ENCODE measurements around the gene SPATA24.
A peak's percentile ranks its signal among the peaks of the same experiment; 100 is the strongest.
"Not testable (repeated sequence)": the region's sequence is repeated elsewhere in the genome, so short reads cannot be mapped to it uniquely, and the experiment has no call there.

Gene SPATA24

DNA sequence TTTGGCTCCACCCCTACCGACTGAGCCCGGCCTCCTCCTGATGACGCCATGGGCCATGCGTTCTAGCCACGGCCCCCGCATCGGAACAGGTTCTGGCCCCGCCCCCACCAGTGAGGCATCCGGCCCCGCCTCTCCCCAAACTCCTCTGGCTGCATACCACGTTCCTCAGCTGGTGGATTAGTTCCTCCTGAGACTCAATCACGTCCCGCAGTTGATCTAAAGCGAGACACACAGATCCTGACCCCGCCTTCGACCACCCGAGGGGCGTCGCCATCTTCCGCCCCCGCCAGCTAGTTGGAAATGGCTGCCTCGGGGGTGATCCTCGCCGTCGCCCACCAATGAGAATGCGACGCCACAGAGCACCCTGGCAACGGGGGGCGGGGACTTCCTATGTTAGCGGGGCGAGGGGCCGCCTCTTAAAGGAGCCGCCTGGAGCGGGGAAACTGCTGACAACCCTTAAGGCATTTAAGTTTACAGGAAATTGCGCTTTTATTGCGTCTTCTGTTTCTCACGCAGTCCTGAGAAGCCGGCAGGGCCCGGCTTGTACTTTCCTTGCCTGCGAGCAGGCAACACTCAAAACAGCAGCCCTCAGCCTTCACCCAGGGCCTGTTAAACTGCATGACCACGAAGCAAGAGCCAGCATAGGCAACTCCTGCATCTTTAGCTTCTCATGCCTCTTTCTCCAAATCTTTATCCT, at the start of gene SPATA24:
Gene SPATA24, minus strand, starts transcription at position 303 of the 697 bp plus-strand sequence. Its CDS starts 29 bp downstream, at position 274.
- DNase-seq (ENCODE audit: low read depth in 2 of 2), result peak; percentile 95 to 96

GRCh38 chr5:139451878-139452660, 48.2 kb upstream of the SPATA24 start:
- DNase-seq (ENCODE audit: low read depth in 2 of 2), result no peak

GRCh38 chr5:139451176-139451575, 47.3 kb upstream of the SPATA24 start:
- no peak for DNase-seq (ENCODE audit: low read depth in 2 of 2)

- peak in 1 of 2 experiments; percentile 18 for DNase-seq (ENCODE audit: low read depth in 2 of 2)
Observed at GRCh38 chr5:139446956-139447779, 43.3 kb upstream of the SPATA24 start.

- DNase-seq (ENCODE audit: low read depth in 2 of 2), result peak; percentile 59
Observed at GRCh38 chr5:139445325-139446170, 41.7 kb upstream of the SPATA24 start.

DNA sequence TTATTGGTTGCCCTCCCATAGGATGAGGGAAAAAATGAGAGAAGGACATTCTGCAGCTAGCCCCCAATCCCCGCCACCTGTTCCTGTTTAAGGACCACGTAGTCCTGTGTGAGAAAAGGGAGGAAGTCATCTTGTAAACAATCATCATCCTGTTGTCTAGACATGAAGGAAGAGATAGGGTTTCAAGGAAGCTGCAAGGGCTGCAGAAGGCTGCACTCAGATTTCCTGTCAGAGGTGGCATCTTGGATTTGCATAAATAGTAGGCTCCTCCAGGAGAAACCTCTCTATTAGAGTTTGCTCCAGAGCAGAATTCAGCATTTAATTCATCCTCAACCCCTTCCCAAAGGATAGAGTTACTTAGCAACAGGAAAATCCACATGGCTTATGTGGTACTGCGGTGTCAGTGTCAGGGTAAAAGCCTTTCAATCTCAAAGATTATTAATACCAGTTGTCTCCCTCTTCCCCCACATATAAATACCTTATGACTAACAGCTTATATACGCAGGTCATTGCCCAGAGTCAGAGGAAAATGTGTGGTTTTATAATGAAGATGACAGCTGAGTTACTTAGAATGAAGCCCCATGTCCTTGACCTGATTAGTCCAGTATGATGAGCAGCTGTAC, 40.1 kb upstream of the SPATA24 start:
- DNase-seq (ENCODE audit: low read depth in 2 of 2), result peak; percentile 83 to 85

DNA sequence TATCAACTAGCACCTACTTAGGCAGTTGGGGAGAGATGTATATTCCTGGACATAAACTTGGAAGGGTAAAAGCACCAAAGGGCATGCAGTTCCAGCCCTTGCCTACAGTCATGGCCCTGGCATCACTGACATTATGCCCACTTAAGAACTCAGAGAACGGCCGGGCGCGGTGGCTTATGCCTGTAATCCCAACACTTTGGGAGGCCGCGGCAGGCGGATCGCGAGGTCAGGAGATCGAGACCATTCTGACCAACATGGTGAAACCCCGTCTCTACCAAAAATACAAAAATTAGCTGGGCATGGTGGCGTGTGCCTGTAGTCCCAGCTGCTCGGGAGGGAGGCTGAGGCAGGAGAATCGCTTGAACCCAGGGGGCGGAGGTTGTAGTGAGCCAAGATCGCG, 36.5 kb upstream of the SPATA24 start:
- not testable (repeated sequence) for DNase-seq (ENCODE audit: low read depth in 2 of 2)

DNA sequence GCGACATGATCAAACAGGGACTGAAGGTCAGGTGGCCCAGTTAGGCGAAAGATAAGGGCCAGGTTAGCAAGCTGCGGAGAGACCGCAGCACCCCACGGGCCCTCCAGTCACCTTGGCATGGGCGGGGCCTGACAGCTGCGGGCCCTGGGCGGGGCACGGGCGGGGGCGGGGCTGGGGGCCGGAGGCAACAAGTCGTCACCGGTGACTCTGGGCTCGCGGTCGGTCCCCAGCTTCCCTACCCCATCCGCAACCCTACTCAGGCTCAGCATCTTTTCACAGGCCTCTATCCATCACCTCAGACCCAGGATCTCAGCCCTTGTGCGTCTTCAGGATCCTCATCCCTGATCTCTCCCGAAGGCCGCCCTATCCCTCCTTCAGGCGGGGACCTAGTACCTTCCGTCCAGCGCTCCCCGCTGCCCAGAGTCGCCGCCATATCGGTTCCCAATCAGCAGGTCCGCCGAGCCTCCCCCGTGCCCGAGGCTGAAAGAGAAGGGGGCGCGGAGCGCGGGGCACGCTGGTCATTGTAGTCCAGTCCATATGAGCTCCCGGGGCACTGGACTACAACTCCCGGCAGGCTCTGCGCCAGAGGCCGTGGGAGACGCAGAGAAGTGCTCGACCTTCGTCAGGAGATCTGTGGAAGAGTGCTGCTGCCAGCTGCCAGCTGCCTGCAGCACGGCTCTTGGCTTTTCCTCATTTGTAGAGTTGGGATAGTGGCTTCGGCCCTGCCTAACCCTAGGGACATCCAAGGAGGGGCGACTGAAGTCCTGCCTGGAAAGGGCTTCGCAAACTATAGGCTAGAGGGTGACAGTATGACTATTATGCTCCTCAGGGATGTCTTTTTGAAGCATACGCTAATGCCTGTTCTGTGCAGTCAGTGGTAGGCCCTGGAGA, 35.4 kb upstream of the SPATA24 start, which contains the start of gene DNAJC18:
Gene DNAJC18, minus strand, starts transcription at position 513 of the 891 bp plus-strand sequence. Its CDS starts 80 bp downstream, at position 433.
- peak; percentile 75 to 77 for DNase-seq (ENCODE audit: low read depth in 2 of 2)

DNA sequence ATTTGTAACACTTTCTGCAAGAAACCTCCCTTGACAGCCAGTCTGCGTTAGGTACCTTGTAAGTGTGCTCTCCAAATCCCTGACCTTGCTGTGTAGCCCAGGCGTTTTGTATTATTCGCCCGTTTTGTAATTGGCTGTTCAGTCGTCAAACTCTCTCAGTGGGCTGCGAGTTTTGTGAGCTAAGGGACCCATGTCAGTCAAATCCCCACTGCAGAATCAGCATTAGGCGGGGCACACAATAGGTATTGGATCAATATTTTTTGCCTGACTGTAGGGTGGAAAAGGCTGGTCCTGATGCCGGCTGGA, 34.8 kb upstream of the SPATA24 start:
- DNase-seq (ENCODE audit: low read depth in 2 of 2), result no peak

DNA sequence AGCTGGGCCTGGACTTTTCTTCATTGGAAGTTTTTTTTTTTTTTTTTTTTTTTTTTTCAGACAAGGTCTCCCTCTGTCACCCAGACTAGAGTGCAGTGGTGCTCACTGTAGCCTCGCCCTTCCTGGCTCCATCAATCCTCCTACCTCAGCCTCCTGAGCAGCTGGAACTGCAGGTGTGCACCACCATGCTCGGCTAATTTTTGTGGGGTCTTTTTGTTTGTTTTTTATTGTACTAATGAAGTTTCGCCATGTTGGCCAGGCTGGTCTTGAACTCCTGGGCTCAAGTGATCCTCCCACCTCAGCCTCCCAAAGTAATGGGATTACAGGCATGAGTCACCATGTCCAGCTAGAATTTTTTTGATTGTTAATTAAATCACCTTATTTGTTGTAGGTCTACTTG, 31.8 kb upstream of the SPATA24 start:
- no peak for DNase-seq (ENCODE audit: low read depth in 2 of 2)

DNA sequence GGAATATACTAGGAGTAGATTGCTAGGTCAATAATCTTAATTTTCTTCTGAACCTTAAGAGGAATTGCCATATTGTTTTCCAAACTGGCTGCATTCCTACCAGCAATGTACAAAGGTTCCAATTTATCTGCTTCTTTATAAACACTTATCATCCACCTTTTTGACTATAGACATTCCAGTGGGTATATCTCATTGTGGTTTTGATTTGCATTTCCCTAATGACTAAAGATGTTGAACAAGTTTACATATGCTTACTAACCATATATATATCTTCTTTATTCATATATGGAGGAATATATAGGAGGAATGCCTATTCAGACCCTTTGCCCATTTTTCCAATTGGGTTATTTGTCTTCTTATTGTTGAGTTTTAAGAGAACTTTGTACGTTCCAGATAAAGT, 27.8 kb upstream of the SPATA24 start:
- no peak for DNase-seq (ENCODE audit: low read depth in 2 of 2)

GRCh38 chr5:139430015-139430414, 26.1 kb upstream of the SPATA24 start:
- DNase-seq (ENCODE audit: low read depth in 2 of 2), result no peak

- DNase-seq (ENCODE audit: low read depth in 2 of 2), result peak; percentile 15 to 19
Observed at GRCh38 chr5:139426203-139426885, 22.5 kb upstream of the SPATA24 start.

- no peak for DNase-seq (ENCODE audit: low read depth in 2 of 2)
Observed at GRCh38 chr5:139425497-139425896, 21.6 kb upstream of the SPATA24 start.

GRCh38 chr5:139422307-139422893, 18.5 kb upstream of the SPATA24 start:
- peak; percentile 35 to 49 for DNase-seq (ENCODE audit: low read depth in 2 of 2)

DNA sequence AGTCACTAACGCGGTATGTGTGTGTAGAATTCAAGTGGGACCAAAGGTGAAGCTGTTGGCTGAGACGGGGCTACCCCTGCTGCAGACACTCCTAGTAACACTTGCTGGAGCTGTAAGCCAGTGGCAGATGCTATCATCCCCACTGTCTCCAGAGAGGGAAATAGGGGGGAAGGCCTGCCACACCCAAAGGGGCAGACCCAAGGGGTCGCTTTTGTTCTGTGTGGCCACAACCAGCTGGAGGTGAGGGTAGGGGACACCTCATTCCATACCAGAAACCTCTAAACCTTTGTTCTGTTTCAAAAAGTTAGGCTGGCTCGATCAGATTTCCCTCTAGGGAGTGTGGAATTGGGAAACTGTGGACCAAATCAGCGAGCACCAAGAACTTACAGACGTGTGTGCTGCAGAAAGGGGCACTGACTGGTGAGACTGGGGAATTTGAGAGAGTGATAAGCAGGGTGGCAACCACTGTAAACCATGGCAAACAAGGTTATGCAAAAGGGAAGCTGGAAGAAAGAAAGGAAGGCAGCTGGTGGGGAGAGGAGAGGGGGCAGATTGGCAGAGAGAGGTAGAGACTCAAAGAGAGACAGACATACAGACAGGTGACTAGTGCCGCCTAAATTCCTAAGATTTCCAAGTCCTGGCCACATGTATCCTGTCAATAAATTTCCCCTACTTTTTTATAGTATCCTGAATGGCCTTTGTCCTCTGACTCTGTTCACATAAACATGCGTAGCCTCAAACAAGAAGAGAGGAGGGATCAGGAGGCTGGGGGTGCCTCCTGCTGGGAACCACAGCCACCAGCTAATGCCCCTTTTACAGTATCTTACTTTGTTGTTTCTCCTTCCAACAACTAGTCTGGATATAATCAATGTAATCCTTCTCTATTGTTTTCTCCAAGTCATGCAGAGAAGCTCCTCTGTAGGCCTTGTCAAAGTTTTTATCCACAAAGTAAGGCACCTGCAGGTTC, 15.6 kb upstream of the SPATA24 start:
- DNase-seq (ENCODE audit: low read depth in 2 of 2), result no peak

- DNase-seq (ENCODE audit: low read depth in 2 of 2), result no peak
Observed at GRCh38 chr5:139418793-139419192, 14.9 kb upstream of the SPATA24 start.

DNA sequence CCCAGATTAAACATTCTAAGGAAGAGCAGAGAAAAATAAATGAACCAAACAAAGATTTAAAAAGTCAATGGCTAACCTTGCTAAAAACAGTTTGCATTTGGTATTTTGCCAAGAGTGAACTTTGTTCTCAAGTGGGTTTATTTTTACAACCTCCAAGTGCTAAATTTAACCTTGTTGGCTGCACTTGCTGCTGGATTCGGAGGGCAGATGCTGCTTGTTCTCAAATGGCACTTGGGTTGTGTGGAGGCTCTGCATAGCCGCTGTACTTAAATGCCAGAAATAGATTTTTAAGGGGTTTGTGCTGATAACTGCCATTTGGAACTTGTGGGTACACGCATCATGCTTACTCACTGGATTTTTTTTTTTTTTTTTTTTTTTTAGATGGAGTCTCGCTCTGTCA, 13.3 kb upstream of the SPATA24 start:
- no peak for DNase-seq (ENCODE audit: low read depth in 2 of 2)
